Right lobe of liver (tissue), 4 donors: ENCODE data around the gene ACTN4.

Source experiments
- POLR2A ChIP-seq: fragments of 450-650 bp; IDR thresholded peaks from one replicate; pipeline ENCODE4 v1.6.1; 2017; ENCODE audit warnings: antibody characterized with exemption, mild to moderate bottlenecking
- TF ChIP-seq, protein P1 (sequence below), 4 donors: fragments of 200-600 bp in 3 of 4; fragments of 450-650 bp in 1 of 4; IDR thresholded peaks; one replicate each; pipeline versions ENCODE4 v1.5.1 to v1.8.0; 2016 to 2022; ENCODE audit warnings: antibody characterized with exemption in 4 of 4, mild to moderate bottlenecking in 2 of 4
- donor health status: DM: no; HTN: no; CAD: no.
- donor health status: DM: no; HTN: no; CAD: no.
- donor health status: DM: no; HTN: yes; CAD: no.

DNA sequence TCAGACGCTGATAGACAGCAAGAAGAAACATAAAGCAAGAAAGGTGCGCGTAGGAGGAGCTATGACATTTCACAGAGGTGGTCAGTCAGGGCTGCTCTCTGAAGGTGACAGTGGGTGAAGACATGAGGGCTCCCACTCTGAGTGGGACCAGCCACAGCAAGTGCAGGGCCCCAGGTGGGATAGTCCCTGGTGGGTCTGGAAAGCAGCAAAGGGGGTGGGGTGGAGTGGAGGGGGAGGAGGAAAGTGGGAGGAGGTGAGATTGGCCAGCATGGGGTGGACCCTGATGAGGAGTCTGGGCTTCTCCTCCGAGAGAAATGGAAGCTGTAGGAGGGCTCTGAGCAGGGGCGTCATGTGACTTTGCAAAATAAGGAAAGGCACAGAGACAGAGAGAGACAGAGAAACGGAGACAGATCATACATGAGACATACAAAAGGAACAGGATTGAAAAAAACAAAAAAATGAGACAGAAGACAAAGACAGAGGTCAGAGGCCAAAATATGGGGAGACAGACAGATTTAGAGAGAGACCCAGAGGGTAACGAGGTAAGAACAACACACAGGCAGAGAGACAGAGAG is 32.4 kb upstream of the ACTN4 start:
- TF ChIP-seq POLR2A, result no peak
- TF ChIP-seq, protein P1, sequence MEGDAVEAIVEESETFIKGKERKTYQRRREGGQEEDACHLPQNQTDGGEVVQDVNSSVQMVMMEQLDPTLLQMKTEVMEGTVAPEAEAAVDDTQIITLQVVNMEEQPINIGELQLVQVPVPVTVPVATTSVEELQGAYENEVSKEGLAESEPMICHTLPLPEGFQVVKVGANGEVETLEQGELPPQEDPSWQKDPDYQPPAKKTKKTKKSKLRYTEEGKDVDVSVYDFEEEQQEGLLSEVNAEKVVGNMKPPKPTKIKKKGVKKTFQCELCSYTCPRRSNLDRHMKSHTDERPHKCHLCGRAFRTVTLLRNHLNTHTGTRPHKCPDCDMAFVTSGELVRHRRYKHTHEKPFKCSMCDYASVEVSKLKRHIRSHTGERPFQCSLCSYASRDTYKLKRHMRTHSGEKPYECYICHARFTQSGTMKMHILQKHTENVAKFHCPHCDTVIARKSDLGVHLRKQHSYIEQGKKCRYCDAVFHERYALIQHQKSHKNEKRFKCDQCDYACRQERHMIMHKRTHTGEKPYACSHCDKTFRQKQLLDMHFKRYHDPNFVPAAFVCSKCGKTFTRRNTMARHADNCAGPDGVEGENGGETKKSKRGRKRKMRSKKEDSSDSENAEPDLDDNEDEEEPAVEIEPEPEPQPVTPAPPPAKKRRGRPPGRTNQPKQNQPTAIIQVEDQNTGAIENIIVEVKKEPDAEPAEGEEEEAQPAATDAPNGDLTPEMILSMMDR (IDR thresholded peaks at IDR 0.05), result no peak
